NCI-H2196 treated with DMSO at 0.1 percent for 48 hours (cell line): ENCODE results near the gene EFNB2.

ENCODE experiments used
- DNase-seq: peaks from one replicate; lab custom pipeline; 2025; ENCODE audit not compliant: unreplicated experiment; lab: John Stamatoyannopoulos, UW

The EFNB2 gene

DNA sequence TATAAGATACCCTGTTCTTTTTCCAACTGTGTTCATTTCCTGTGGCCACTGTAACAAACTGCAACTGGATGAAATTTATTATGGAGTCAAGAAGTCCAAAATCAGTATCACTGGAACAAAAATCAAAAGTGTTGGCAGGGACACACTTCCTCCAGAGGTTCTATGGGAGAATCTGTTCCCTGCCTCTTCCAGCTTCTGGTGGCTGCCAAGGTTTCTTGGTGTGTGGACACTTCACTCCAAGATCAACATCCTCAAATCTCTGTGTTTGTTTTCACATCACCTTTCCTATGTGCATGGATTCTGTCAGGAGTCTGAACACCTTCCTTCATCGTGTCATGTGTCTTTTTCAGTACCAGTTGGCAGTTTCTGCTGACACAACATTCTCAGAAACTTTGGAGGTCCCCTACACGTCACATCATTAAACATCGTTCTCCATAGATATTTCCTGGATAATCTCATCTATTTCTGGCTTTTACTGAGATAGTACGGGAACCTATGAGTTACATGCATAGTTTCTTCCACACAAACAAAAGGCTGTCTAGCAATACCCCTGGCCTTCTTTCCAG is 15.2 kb upstream of the EFNB2 start:
- no peak for DNase-seq

GRCh38 chr13:106548064-106548696 is 12.7 kb upstream of the EFNB2 start:
- DNase-seq: no peak

- no peak for DNase-seq
Measured at GRCh38 chr13:106541826-106542225, 6.4 kb upstream of the EFNB2 start.

- no peak for DNase-seq
Measured at GRCh38 chr13:106540613-106541012, 5.2 kb upstream of the EFNB2 start.

GRCh38 chr13:106537521-106537920 is 2.1 kb upstream of the EFNB2 start:
- no peak for DNase-seq

DNA sequence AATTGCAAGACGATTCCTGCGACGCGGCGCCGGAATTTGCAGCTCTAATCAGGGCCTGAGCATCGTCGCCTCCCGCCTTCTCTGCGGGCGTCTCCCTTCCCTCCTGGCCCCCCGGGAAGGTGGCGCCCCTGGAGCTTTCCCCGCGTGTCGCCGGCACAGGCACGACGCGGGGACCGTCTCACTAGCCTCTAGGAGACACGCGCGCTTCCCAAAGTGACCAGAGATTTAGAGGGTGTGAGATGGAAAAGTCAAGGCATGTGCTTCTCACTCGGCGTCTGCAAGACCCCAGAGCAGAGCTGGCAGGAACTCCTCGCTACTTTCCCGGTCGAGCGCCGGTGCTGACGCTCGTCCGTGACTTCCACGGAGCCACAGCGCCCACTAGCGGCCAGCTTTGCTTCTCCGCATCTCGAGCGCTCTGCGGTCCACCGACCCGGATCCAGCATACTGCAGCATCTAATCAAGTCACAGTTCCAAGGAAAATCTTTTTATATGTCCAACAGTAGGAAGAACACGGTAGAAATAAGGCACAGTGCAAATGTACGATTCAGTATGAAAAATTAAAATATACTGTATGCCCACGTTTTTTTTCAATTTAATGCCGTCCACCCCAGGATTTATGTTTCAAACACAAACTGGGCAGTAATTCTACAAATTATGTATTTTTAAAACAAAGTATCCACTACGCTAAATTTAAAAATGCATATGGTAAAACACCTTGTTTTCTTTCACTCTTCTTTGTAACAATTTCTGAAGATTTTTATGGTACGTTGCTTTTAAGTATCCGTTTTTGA is 977 bp upstream of the EFNB2 start:
- DNase-seq: peak; percentile 10

- DNase-seq: no peak
Measured at GRCh38 chr13:106534639-106535551, 567 bp downstream of the EFNB2 start.

GRCh38 chr13:106533943-106534638 is 1.4 kb downstream of the EFNB2 start:
- DNase-seq: no peak

GRCh38 chr13:106533101-106533942 is 2.1 kb downstream of the EFNB2 start:
- peak; percentile 5 for DNase-seq

- no peak for DNase-seq
Measured at GRCh38 chr13:106532111-106532929, 3.1 kb downstream of the EFNB2 start.

- DNase-seq: no peak
Measured at GRCh38 chr13:106530980-106531481, 4.4 kb downstream of the EFNB2 start.

- no peak for DNase-seq
Measured at GRCh38 chr13:106530171-106530851, 5.2 kb downstream of the EFNB2 start.

DNA sequence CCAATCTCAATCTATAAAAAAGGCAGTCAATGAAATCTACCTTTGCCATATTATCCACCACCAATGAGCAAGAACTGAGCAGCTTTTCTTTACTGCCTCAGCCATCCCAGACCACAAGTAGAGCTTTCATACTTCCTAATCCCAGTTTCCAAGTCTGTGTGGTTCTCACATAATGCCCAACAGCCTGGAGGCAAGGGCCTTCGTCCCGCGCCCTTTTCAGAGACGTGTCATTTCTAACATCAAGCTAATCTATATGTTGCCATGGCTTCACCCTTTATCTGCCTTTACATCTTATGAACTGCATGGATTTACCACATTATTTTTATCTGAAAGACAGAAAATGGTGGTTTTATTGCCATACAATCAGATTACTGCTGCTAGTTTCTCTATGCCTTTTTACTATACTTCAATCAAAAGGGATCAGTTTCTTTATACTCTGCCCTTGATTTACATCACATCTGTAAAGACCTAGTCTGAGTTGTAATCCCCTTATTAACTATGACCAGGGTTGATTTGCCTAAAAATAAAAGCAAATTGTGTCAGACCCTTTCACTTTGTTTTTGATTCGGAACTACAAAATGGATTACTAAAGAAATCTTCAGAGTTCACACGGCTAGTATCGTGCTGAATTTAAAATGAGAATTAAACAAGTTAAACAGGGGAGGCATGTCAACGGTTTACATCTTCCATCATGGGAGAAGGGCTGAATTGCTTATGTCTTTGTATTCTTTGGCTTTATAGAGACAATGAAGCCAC is 5.9 kb downstream of the EFNB2 start:
- no peak for DNase-seq

- no peak for DNase-seq
Measured at GRCh38 chr13:106528718-106529414, 6.6 kb downstream of the EFNB2 start.

GRCh38 chr13:106527826-106528225 is 7.6 kb downstream of the EFNB2 start:
- no peak for DNase-seq

- no peak for DNase-seq
Measured at GRCh38 chr13:106527445-106527801, 8.0 kb downstream of the EFNB2 start.
